ENCODE data around the gene DESI1. TPM values are rescaled to one million over a fixed set of nuclear protein-coding genes. Genes with fewer than 3 reads are reported as not detected.
"Not testable (repeated sequence)": the region's sequence is repeated elsewhere in the genome, so short reads cannot be mapped to it uniquely, and the experiment has no call there.

The DESI1 gene
- total RNA-seq, 2 experiments from 2014 or later = 55.5 to 57.9 TPM

DNA sequence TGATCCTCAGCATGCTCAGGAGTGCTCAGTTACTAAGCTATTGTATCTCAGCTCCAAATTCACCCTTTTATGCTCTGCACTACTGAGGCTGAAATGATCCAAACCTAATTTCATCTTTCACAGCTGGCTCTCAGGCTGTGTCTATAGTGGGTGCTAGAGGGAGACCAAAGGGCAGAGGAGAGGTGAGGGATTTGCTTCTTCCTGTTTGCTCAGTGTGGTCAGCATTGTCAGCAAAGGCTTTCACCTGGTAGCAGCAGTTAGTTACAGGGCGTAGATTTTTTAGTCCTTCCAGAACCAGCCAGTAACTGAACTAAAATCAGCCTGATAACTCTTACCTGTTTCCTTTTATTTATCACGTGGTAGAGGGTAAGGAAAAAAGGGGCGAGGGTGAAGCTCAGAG lies 33.5 kb upstream of the DESI1 start:
- POLR2A ChIA-PET = interaction anchor here (1.2 kb wide), 1 partner anchor 33 kb away, joined by 3 read pairs; the partner anchor contains the start of genes DESI1 and XRCC6
- CTCF ChIA-PET = interaction anchor here (0.9 to 2.1 kb wide), 2 partner anchors 9 to 12 kb away, joined by 3 to 15 read pairs; no protein-coding TSS in a partner anchor
- no peaks in the 10 kb centered on the region for H3K27me3 Mint-ChIP-seq
- no peak overlapping the region for H3K4me3 Mint-ChIP-seq
- no peaks in the 10 kb centered on the region for H3K9me3 Mint-ChIP-seq
- DNase-seq = no peak
- intact Hi-C loops (cut with micrococcal nuclease) = no loop called here
- peak overlapping the region; percentile 23 for H3K27ac Mint-ChIP-seq
- H3K36me3 Mint-ChIP-seq = peaks cover 54% of the 10 kb centered on the region
- no peaks in the 10 kb centered on the region for H3K4me1 Mint-ChIP-seq (ENCODE audit: low read depth)

DNA sequence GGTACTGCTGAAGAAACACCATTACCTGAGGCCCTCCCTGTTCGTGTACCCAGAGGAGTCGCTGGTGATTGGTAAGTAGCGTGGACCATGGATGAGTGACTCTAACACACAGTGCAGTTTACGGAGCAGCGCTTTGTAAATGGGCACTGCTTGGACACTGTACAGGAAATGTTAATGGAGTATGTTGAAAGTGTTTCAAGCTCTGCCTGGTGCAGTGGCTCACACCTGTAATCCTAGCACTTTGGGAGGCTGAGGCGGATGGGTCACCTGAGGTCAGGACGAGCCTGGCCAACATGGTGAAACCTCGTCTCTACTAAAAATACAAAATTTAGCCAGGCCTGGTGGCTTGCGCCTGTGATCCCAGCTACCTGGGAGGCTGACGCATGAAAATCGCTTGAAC lies 30.0 kb upstream of the DESI1 start:
- no peak for DNase-seq
- H3K36me3 Mint-ChIP-seq = peaks cover 47% of the 10 kb centered on the region
- no peaks in the 10 kb centered on the region for H3K27me3 Mint-ChIP-seq
- no peak overlapping the region for H3K27ac Mint-ChIP-seq
- H3K9me3 Mint-ChIP-seq = no peaks in the 10 kb centered on the region
- H3K4me1 Mint-ChIP-seq (ENCODE audit: low read depth) = peaks cover 7% of the 10 kb centered on the region
- intact Hi-C loops (cut with micrococcal nuclease) = no loop called here
- H3K4me3 Mint-ChIP-seq = no peak overlapping the region
- POLR2A ChIA-PET = interaction anchor here (0.7 to 1.2 kb wide), 3 partner anchors 9 to 24 kb away, joined by 3 read pairs; no protein-coding TSS in a partner anchor
- CTCF ChIA-PET = interaction anchor here (0.9 to 2.1 kb wide), 2 partner anchors 16 to 107 kb away, joined by 3 to 14 read pairs; partner anchors contain the start of gene POLR3H

DNA sequence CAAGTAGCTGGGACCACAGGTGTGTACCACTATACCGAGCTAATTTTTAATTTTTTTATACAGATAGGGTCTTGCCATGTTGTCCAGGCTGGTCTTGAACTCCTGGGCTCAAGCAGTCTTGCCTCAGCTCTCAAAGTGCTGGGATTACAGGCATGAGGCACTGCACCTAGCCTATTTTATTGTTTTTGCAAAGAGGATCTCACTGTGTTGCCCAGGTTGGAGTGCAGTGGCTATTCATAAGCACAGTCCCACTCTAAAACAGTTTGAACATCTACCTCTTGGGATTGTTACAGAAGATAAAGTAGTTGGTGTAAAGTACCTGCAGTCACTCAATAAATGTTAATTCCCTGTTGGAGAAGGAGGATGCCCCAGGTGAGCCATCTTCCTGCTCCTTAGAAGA lies 29.4 kb upstream of the DESI1 start:
- H3K27ac Mint-ChIP-seq = no peak overlapping the region
- no peaks in the 10 kb centered on the region for H3K27me3 Mint-ChIP-seq
- POLR2A ChIA-PET = interaction anchor here (1.1 to 1.2 kb wide), 2 partner anchors 9 to 14 kb away, joined by 3 read pairs; no protein-coding TSS in a partner anchor
- no peak overlapping the region for H3K4me3 Mint-ChIP-seq
- no peak for DNase-seq
- H3K4me1 Mint-ChIP-seq (ENCODE audit: low read depth) = peaks cover 7% of the 10 kb centered on the region
- H3K36me3 Mint-ChIP-seq = peaks cover 45% of the 10 kb centered on the region
- no peaks in the 10 kb centered on the region for H3K9me3 Mint-ChIP-seq
- CTCF ChIA-PET = interaction anchor here (1.3 to 2.6 kb wide), 3 partner anchors 16 to 47 kb away, joined by 3 to 14 read pairs (median 8); no protein-coding TSS in a partner anchor
- intact Hi-C loops (cut with micrococcal nuclease) = no loop called here

DNA sequence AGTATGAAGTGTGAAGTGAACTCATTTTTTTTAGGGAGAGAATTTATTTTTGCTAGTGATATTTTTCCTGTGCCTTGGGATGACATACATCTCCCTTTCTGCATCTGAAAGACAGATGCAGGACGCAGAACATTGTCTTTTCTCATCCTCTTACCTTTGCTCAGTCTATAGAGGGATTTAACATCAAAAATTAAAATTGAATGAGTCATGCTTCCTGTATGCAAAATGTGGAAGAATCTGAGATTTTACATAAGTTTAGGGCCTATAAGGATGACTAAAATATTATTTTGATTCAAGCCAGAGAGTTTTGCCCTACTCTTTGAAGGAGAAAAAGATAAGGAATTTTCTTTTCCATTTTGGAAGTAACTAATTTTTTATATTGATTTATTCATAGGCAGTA lies 27.6 kb upstream of the DESI1 start:
- no peaks in the 10 kb centered on the region for H3K9me3 Mint-ChIP-seq
- H3K4me3 Mint-ChIP-seq = no peak overlapping the region
- H3K36me3 Mint-ChIP-seq = peaks cover 34% of the 10 kb centered on the region
- H3K4me1 Mint-ChIP-seq (ENCODE audit: low read depth) = peaks cover 7% of the 10 kb centered on the region
- intact Hi-C loops (cut with micrococcal nuclease) = no loop called here
- ChIA-PET CTCF (interaction anchor here (2.6 kb wide), 1 partner anchor 19 kb away, joined by 8 read pairs; no protein-coding TSS in a partner anchor), POLR2A (interaction anchor here (1.1 kb wide), 1 partner anchor 10 kb away, joined by 3 read pairs; no protein-coding TSS in a partner anchor)
- H3K27ac Mint-ChIP-seq = no peak overlapping the region
- DNase-seq = no peak
- no peaks in the 10 kb centered on the region for H3K27me3 Mint-ChIP-seq

DNA sequence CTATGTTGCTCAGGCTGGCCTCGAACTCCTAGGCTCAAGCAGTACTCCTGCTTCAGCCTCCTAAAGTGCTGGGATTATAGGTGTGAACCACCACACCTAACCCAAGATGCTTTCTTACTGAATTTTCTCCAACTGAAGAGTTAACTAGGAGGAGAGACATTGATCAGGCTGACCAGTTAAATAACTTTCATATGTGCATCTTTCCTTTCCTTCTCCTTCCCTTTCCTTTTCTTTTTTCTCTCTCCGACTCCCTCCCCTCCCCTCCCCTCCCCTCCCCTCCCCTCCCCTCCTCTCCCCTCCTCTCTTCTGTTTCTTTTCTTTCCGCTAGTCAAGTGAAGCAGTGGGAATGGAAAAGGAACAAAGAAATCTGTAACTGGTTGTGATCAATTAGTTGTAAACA lies 26.9 kb upstream of the DESI1 start:
- ChIA-PET POLR2A (no interaction called here), CTCF (interaction anchor here (2.6 kb wide), 1 partner anchor 19 kb away, joined by 8 read pairs; no protein-coding TSS in a partner anchor)
- Mint-ChIP-seq H3K36me3 (peaks cover 32% of the 10 kb centered on the region), H3K4me1 (ENCODE audit: low read depth) (peaks cover 7% of the 10 kb centered on the region), H3K27ac (no peak overlapping the region), H3K9me3 (no peaks in the 10 kb centered on the region), H3K27me3 (no peaks in the 10 kb centered on the region), H3K4me3 (no peak overlapping the region)
- intact Hi-C loops (cut with micrococcal nuclease) = no loop called here
- no peak for DNase-seq

DNA sequence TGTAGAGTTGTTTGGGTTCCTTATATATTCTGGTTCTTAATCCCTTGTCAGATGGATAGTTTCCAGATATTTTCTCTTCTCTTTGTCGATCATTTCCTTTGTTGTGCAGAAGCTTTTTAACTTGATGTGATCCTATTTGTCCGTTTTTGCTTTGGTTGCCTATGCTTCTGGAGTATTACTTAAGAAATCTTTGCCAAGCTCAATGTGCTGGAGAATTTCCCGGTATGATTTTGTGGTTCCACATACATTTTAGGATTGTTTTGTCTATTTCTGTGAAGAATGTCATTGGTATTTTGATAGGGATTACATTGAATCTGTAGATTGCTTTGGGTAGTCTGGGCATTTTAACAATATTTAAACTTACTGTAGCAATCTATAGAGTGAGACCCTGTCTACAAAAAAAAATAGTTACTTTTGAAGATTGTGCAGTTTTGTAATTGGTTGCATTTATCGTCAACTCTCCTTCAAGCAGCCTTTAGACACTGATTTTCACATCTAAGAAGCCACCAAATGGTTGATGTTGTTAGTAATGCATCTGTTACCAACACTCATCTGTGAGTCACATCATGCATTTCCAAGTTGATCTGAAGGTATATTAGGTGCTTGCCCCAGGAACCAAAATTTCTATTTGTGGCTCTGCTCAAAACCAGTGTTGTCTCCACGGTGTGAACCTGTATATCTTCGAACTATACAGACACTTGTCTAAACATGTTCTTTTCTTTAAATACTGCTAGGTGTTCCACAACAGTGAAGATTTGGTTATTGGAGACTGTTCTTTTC lies 21.7 kb upstream of the DESI1 start:
- no peak overlapping the region for H3K4me3 Mint-ChIP-seq
- no peaks in the 10 kb centered on the region for H3K27me3 Mint-ChIP-seq
- H3K9me3 Mint-ChIP-seq = no peaks in the 10 kb centered on the region
- no peak for DNase-seq
- POLR2A ChIA-PET = no interaction called here
- CTCF ChIA-PET = interaction anchor here (0.6 kb wide), 1 partner anchor 50 kb away, joined by 3 read pairs; no protein-coding TSS in a partner anchor
- H3K36me3 Mint-ChIP-seq = peaks cover 40% of the 10 kb centered on the region
- peaks cover 3% of the 10 kb centered on the region for H3K4me1 Mint-ChIP-seq (ENCODE audit: low read depth)
- no peak overlapping the region for H3K27ac Mint-ChIP-seq
- intact Hi-C loops (cut with micrococcal nuclease) = no loop called here

DNA sequence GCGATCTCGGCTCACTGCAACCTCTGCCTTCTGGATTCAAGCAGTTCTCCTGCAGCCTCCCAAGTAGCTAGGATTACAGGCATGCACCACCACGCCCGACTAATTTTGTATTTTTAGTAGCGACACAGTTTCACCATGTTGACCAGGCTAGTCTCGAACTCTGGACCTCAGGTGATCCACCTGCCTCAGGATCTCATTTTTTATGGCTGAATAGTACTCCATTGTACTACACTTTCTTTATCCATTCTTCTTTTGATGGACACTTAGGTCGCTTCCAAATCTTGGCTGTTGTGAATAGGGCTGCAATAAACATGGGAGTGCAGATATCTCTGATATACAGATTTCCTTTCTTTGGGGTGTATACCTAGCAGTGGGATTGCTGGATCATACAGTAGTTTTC lies 21.0 kb upstream of the DESI1 start:
- H3K9me3 Mint-ChIP-seq = no peaks in the 10 kb centered on the region
- DNase-seq = no peak
- peaks cover 3% of the 10 kb centered on the region for H3K4me1 Mint-ChIP-seq (ENCODE audit: low read depth)
- POLR2A ChIA-PET = no interaction called here
- no peak overlapping the region for H3K27ac Mint-ChIP-seq
- H3K36me3 Mint-ChIP-seq = peaks cover 42% of the 10 kb centered on the region
- CTCF ChIA-PET = interaction anchor here (0.6 kb wide), 1 partner anchor 50 kb away, joined by 3 read pairs; no protein-coding TSS in a partner anchor
- intact Hi-C loops (cut with micrococcal nuclease) = no loop called here
- no peaks in the 10 kb centered on the region for H3K27me3 Mint-ChIP-seq
- H3K4me3 Mint-ChIP-seq = no peak overlapping the region

DNA sequence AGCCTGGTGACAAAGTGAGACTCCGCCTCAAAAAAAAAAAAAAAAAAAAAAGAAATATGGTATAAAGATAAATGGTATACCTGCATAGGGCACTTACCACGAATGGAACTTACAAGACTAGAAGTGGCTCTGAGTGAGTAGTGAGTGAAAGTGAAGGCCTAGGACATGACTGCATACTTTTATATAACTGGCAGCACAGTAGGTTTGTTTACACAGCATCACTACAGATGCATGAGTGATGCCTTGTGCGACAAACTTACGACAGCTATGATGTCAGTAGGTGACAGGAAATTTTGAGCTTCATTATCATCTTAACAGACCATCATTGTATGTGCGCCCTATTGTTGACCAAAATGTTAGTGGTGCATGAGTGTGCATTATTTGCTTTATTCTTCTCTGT lies 17.9 kb upstream of the DESI1 start:
- Mint-ChIP-seq H3K9me3 (no peaks in the 10 kb centered on the region), H3K4me3 (no peak overlapping the region), H3K27ac (no peak overlapping the region), H3K36me3 (peaks cover 57% of the 10 kb centered on the region), H3K4me1 (ENCODE audit: low read depth) (peaks cover 3% of the 10 kb centered on the region), H3K27me3 (no peaks in the 10 kb centered on the region)
- CTCF ChIA-PET = interaction anchor here (0.6 kb wide), 1 partner anchor 12 kb away, joined by 5 read pairs; no protein-coding TSS in a partner anchor
- intact Hi-C loops (cut with micrococcal nuclease) = no loop called here
- no peak for DNase-seq
- POLR2A ChIA-PET = interaction anchor here (1.1 kb wide), 1 partner anchor 10 kb away, joined by 3 read pairs; no protein-coding TSS in a partner anchor

DNA sequence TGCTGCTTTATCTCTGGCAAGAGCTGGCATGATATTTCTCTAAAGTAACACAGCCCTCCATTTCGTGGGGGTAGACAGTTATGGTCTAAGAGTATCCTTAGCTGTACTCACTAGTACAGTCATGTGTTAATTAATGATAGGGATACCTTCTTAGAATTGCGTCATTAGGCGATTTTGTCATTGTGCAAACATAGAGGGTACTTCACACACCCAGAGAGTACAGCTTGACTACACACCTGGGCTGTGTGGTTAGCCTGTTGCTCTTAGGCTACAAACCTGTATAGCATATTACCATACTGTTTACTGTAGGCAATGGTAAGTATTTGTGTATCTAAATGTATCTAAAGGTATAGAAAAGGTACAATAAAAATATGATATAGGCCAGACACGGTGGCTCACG lies 17.3 kb upstream of the DESI1 start:
- Mint-ChIP-seq H3K9me3 (no peaks in the 10 kb centered on the region), H3K36me3 (peaks cover 59% of the 10 kb centered on the region), H3K4me1 (ENCODE audit: low read depth) (peaks cover 3% of the 10 kb centered on the region), H3K4me3 (no peak overlapping the region), H3K27ac (no peak overlapping the region), H3K27me3 (no peaks in the 10 kb centered on the region)
- POLR2A ChIA-PET = interaction anchor here (1.1 kb wide), 1 partner anchor 10 kb away, joined by 3 read pairs; no protein-coding TSS in a partner anchor
- CTCF ChIA-PET = interaction anchor here (2.9 kb wide), 1 partner anchor 29 kb away, joined by 10 read pairs; no protein-coding TSS in a partner anchor
- DNase-seq = no peak
- intact Hi-C loops (cut with micrococcal nuclease) = no loop called here

DNA sequence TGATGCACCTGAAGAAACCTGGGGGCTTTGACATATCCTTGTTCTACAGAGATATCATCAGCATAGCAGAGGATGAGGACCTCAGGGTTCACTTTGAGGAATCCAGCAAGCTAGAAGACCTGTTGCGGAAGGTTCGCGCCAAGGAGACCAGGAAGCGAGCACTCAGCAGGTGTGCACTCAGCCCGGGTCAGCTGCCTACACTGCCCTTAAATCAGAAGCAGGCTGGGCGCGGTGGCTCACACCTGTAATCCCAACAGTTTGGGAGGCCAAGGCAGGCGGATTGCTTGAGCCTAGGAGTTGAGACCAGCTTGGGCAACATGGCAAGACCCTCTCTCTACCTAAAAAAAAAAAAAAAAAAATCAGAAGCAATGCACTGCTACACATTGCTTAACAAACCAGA lies 16.8 kb upstream of the DESI1 start:
- intact Hi-C loops (cut with micrococcal nuclease); H3K4me1 Mint-ChIP-seq (ENCODE audit: low read depth): not testable (repeated sequence)
- CTCF ChIA-PET = interaction anchor here (2.9 kb wide), 1 partner anchor 30 kb away, joined by 10 read pairs; no protein-coding TSS in a partner anchor

DNA sequence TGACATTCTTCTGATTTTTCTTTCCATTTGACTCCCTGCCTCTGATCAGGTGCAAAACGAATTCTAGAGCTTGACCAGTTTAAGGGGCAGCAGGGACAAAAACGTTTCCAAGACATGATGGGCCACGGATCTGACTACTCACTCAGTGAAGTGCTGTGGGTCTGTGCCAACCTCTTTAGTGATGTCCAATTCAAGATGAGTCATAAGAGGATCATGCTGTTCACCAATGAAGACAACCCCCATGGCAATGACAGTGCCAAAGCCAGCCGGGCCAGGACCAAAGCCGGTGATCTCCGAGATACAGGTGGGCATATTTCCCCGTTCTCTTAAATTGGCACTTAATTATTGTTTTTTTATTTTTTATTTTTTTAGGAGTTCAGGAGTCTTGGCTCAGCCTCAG lies 15.6 kb upstream of the DESI1 start:
- Mint-ChIP-seq H3K36me3 (peaks cover 50% of the 10 kb centered on the region), H3K9me3 (no peaks in the 10 kb centered on the region), H3K4me3 (no peak overlapping the region), H3K27ac (no peak overlapping the region), H3K4me1 (ENCODE audit: low read depth) (no peaks in the 10 kb centered on the region), H3K27me3 (no peaks in the 10 kb centered on the region)
- ChIA-PET POLR2A (no interaction called here), CTCF (interaction anchor here (1.1 to 2.9 kb wide), 2 partner anchors 31 to 233 kb away, joined by 3 to 10 read pairs; no protein-coding TSS in a partner anchor)
- DNase-seq = no peak
- intact Hi-C loops (cut with micrococcal nuclease) = no loop called here

More for the DNA sequence above, 16.8 kb upstream of the DESI1 start:
- H3K27me3 Mint-ChIP-seq, DNase-seq, H3K4me3 Mint-ChIP-seq, H3K27ac Mint-ChIP-seq, H3K9me3 Mint-ChIP-seq, POLR2A ChIA-PET: not testable (repeated sequence)
- H3K36me3 Mint-ChIP-seq = peaks cover 56% of the 10 kb centered on the region

DNA sequence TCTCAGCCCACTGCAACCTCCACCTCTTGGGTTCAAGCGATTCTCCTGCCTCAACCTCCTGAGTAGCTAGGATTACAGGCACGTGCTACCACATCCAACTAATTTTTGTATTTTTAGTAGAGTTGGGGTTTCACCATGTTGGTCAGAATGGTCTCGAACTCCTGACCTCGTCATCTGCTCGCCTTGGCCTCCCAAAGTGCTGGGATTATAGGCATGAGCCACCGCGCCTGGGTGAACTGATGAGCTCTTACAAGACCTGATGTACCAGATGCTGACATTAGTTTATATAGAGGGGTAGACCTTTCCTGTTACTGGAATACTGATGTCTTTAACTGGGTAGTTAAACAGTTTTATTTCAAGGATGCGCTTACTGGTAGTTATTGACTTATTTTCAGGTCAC lies 13.8 kb upstream of the DESI1 start:
- H3K36me3 Mint-ChIP-seq = peaks cover 50% of the 10 kb centered on the region
- H3K27ac Mint-ChIP-seq; DNase-seq; H3K4me1 Mint-ChIP-seq (ENCODE audit: low read depth); H3K4me3 Mint-ChIP-seq; CTCF ChIA-PET; intact Hi-C loops (cut with micrococcal nuclease); H3K27me3 Mint-ChIP-seq; H3K9me3 Mint-ChIP-seq: not testable (repeated sequence)
- POLR2A ChIA-PET = interaction anchor here (1.1 kb wide), 1 partner anchor 14 kb away, joined by 3 read pairs; the partner anchor contains the start of genes DESI1 and XRCC6

All from activated CD4-positive, alpha-beta memory T cell treated with anti-CD3 and anti-CD28 coated beads for 36 hours (primary cell).